Activated T-cell treated with anti-CD3 and anti-CD28 coated beads, Interleukin-2, amount 50 U/mL, for 4 hours (primary cell): Measurements from ENCODE around the gene SNX19. TPM values are rescaled to one million over a fixed set of nuclear protein-coding genes. Genes with fewer than 3 reads are reported as not detected.

Experiments
- ATAC-seq, 2 donors: fragments of 200-7000 bp; cut with Tn5 transposase; one replicate each; pipeline ENCODE4 v1.10.0; 2021
- DNase-seq: peaks from one replicate; pipeline ENCODE4 v3.0.0-alpha.2; 2020
- H3K27me3 Mint-ChIP-seq: one replicate; pipeline ENCODE4 v1.8.0; 2021; ENCODE audit warnings: low read depth, mixed read lengths
- H3K36me3 Mint-ChIP-seq: one replicate; pipeline ENCODE4 v1.8.0; 2022; ENCODE audit warnings: mixed read lengths; ENCODE audit not compliant: insufficient read depth
- H3K4me1 Mint-ChIP-seq: one replicate; pipeline ENCODE4 v1.8.0; 2021; ENCODE audit warnings: low read depth, mixed read lengths
- H3K4me3 Mint-ChIP-seq: one replicate; pipeline ENCODE4 v1.8.0; 2021; ENCODE audit warnings: mild to moderate bottlenecking, moderate library complexity, mixed read lengths
- H3K9me3 Mint-ChIP-seq: one replicate; pipeline ENCODE4 v1.8.0; 2021; ENCODE audit warnings: mixed read lengths
- total RNA-seq, 3 donors: library from RNA; stranded (reverse); gene quantifications; one replicate each; pipeline ENCODE4 v1.2.1, GENCODE V29; 2021

Gene SNX19
- total RNA-seq, 3 donors from 2014 or later = 24.2 to 31.8 (median 30.9) TPM

DNA sequence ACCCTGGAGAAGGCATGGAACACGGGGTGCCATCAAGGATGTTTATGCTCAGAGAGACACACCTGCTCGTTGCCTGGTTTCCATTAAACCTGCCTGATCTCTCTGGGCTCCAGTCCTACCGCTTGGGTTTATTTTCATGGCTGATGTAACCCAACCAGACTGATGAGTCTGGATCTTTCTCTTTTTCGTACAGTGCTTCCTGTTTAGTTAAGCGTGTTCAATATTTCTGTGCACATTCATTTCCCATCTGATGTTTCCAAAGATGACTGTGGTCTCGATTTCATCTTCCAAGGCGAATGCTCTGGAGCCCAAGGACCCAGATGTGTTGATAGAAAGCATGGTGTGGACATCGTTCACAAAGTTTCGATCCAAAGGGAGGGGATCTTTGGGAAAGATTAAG is 84.3 kb downstream of the SNX19 start:
- no peaks in the 10 kb centered on the region for H3K36me3 Mint-ChIP-seq
- no peak for ATAC-seq

DNA sequence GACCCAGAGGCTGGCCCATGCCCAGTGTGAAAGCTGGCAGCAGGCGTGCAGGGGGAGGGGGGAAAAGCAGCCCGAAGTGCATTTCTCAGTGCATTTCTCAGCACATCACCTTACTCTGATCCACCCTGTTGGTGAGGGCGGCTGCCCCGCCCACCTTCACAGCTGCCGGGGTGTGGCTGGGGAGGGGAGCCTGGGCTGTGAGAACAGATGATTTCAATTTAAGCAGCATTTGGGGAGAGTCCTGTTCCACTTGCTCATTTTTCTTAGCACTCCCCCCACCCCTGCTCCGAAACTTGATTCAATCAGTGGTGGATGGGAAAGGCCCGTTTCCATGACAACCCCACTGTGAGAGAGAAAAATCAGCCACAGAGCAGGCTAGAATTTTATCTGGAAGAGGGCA is 84.8 kb downstream of the SNX19 start:
- DNase-seq (no peak), ATAC-seq (no peak)
- Mint-ChIP-seq H3K36me3 (no peaks in the 10 kb centered on the region), H3K4me3 (no peak overlapping the region), H3K27me3 (peaks cover 6% of the 10 kb centered on the region), H3K9me3 (peaks cover 1% of the 10 kb centered on the region), H3K4me1 (no peaks in the 10 kb centered on the region)

More for the DNA sequence above, 84.3 kb downstream of the SNX19 start:
- no peak for DNase-seq
- peaks cover 6% of the 10 kb centered on the region for H3K9me3 Mint-ChIP-seq
- H3K4me1 Mint-ChIP-seq = no peaks in the 10 kb centered on the region
- no peak overlapping the region for H3K4me3 Mint-ChIP-seq
- peaks cover 6% of the 10 kb centered on the region for H3K27me3 Mint-ChIP-seq

DNA sequence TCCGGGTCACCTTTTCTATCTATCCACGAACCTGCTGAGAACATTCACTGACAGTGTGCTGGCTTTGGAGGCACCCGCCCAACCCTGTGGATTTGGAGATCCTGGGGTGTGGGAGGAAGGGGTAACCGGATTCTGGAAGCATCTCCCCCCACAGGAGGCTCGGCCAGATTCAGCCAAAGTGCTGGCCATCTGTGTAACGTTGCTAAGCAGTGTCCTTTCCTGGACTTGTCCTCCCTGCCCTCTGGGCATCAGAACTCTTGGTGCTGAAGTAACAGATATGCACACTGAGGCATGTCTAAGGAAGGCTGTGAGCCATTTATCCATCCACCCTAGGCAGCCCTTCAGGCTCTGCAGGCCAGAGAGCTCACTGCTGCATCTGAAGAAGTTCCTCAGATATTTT is 85.7 kb downstream of the SNX19 start:
- peaks cover 10% of the 10 kb centered on the region for H3K27me3 Mint-ChIP-seq
- ATAC-seq (no peak), DNase-seq (no peak)
- H3K36me3 Mint-ChIP-seq = no peaks in the 10 kb centered on the region
- H3K4me1 Mint-ChIP-seq = no peaks in the 10 kb centered on the region
- no peaks in the 10 kb centered on the region for H3K9me3 Mint-ChIP-seq
- H3K4me3 Mint-ChIP-seq = no peak overlapping the region

DNA sequence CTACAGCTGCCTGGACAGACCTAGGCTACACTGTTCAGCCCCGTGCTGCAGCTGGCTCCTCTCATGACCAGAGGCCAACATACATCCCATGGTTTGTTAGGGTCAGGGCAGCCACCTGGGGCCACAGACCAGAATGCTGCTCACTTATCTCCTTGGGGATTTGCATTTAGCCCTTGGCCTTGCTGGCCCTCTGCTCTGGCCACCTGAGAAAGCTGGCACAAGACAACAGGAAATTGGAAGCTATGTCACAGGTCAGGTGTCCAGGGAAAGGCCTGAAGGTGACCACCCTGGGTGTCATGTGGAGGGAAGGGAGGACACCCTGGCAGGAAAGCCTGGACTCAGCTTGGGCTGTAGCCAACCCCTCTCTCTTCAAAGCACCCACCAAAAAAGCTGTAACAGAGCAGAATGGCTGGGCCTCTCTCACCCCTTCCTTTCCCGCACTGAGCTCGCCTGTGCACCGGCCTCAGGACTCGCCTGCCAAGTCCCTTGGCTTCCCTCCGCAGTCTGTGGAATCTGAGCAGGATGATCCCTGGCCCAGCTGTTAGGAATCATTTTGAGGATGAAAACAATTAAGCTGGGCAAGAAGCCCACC is 86.3 kb downstream of the SNX19 start:
- Mint-ChIP-seq H3K27me3 (peaks cover 10% of the 10 kb centered on the region), H3K9me3 (no peaks in the 10 kb centered on the region), H3K4me1 (no peaks in the 10 kb centered on the region), H3K36me3 (no peaks in the 10 kb centered on the region), H3K4me3 (no peak overlapping the region)
- DNase-seq = no peak
- ATAC-seq = no peak

DNA sequence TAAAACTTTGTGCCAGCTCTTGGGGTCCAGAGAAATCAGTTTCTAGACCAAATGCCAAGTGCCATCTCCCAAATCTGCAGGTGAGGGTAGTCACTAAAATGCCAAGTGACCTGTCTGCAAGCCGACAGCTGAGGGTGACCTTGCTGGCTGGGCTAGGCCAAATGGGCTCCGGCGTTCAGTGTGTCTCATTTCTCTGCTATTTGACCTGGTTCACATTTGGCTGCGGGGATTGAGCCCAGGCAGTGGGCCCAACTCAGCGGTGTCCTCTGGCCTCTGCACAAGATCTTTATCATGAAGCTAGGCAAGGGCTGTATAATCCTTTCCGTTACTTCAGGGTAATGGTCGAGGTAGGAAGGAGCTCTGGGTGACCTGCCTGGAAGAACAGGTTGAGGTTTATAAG is 87.5 kb downstream of the SNX19 start:
- no peaks in the 10 kb centered on the region for H3K36me3 Mint-ChIP-seq
- H3K4me3 Mint-ChIP-seq = no peak overlapping the region
- H3K4me1 Mint-ChIP-seq = no peaks in the 10 kb centered on the region
- peaks cover 8% of the 10 kb centered on the region for H3K27me3 Mint-ChIP-seq
- H3K9me3 Mint-ChIP-seq = no peaks in the 10 kb centered on the region
- DNase-seq (no peak), ATAC-seq (no peak)

DNA sequence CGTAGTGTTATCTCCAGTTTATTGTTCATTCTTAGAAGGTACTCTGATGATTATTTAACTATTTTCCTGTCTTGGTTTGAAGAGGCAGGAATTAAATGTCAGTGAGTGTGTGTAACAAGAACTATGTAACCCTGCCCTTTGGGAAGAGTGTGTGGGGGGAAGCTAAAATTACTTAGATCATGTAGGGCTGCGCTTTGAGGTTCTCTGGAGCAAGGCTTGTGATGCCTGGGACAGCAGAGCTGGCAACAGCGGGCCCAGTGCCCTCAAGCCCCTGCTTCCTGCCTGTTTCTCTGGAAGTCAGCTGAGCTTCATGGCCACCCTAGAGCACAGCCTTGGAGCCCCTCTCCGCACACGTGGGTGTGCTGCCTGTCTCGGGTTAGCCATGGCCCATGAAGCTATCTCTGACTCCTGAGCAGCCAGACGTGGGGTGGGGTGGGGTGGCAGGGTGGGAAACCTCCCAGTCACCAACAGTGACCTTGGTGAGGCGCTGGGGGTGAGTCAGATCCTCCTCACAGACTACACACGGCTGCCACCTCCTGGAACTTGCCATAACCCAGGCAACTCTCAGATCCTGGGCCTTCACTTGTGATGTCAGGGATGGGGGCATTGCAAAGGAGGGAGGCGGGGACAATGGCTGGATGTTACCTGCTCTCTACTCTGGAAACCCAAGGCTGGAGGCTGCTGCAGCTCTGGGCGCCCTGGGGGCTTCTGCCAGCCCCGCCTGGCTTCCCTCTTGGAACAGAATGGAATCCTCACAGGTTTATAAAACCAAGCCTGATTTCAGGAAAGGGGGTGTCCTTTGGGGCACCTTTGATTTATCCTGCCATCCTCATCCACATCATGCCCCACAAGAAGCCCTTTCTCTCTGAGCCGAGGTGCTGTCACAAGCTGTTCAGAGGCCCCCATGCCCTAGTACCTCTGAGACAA is 88.6 kb downstream of the SNX19 start:
- Mint-ChIP-seq H3K4me1 (no peaks in the 10 kb centered on the region), H3K27me3 (peaks cover 8% of the 10 kb centered on the region), H3K36me3 (no peaks in the 10 kb centered on the region), H3K4me3 (no peak overlapping the region), H3K9me3 (no peaks in the 10 kb centered on the region)
- peak; percentile 32 to 38 for ATAC-seq
- no peak for DNase-seq

DNA sequence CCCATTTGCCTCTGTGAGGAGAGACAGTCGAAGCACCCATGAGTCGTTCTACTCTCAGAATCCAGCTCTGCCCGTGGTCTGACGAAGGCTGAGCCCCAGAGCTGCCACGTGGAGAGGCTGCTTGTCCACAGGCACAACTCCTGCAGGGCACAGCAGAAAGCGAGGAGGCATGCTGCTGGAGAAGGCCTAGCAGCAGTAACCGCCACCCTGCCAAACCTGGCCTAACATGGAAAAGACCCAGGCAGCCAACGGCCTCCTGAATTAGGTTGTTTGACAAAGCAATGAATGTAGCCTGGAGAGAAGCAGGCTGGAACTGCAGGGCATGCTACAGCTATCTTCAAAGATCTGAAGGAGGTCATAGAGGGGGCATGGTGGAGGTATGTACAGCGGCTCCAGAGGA is 89.7 kb downstream of the SNX19 start:
- H3K27me3 Mint-ChIP-seq = peaks cover 5% of the 10 kb centered on the region
- H3K4me3 Mint-ChIP-seq = no peak overlapping the region
- ATAC-seq (no peak), DNase-seq (no peak)
- no peaks in the 10 kb centered on the region for H3K36me3 Mint-ChIP-seq
- no peaks in the 10 kb centered on the region for H3K4me1 Mint-ChIP-seq
- no peaks in the 10 kb centered on the region for H3K9me3 Mint-ChIP-seq

DNA sequence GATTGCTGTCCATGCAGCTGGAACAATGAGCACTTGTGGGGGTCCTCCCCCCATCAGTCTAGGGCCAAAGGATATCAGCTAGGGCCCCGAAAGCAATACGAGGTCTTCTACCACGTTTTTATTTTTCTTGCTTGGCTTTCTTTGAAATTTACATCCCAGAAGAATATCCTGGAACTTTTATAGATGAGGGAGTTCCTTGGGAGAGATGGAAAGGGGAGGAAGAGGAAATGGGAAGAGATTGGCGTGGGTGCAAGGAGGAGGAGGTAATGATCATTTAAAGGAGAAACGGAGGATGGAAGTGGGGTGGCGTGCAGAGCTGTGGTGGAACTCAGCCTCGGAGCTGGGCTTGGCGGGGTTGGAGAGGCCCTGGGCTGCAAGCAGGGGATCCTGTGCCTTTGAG is 90.3 kb downstream of the SNX19 start:
- H3K36me3 Mint-ChIP-seq = no peaks in the 10 kb centered on the region
- H3K27me3 Mint-ChIP-seq = peaks cover 5% of the 10 kb centered on the region
- no peaks in the 10 kb centered on the region for H3K9me3 Mint-ChIP-seq
- DNase-seq (no peak), ATAC-seq (no peak)
- H3K4me3 Mint-ChIP-seq = no peak overlapping the region
- no peaks in the 10 kb centered on the region for H3K4me1 Mint-ChIP-seq

DNA sequence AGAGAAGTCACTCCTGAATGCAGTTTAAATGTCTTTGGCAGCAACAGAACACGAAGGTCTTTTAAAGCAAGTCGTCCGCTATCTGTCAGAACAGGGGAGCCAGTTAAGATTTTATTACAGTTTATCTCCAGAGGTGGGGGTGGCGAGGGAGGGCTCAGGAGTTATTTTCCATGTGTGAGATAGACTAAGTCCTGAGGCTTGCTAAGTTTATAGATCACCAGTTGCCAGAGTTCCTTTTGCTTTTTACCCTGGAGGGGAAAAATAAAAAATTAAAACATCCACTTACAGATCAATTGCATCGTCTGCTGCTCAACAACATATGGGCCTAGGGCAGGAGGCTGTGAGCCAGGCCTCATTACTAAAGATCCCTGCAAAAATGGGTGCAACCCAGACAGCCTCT is 90.7 kb downstream of the SNX19 start:
- Mint-ChIP-seq H3K36me3 (no peaks in the 10 kb centered on the region), H3K27me3 (peaks cover 5% of the 10 kb centered on the region), H3K9me3 (no peaks in the 10 kb centered on the region), H3K4me1 (no peaks in the 10 kb centered on the region), H3K4me3 (no peak overlapping the region)
- DNase-seq (no peak), ATAC-seq (no peak)
